HTERT RPE-1 (cell line): ENCODE data around the gene CCS.
"Not testable (repeated sequence)": the region's sequence is repeated elsewhere in the genome, so short reads cannot be mapped to it uniquely, and the experiment has no call there.

Experiments used
- in situ Hi-C: fragments of 300-500 bp; cut with MboI; formaldehyde crosslinking; loops from 4 replicates; pipeline ENCODE4 v1.14.3; 2020; ENCODE audit warnings: low sequenced_read_pairs

The CCS gene

GRCh38 chr11:66592457-66593302 lies at the start of gene CCS, which contains the start of gene CCDC87:
Gene CCS (plus strand): TSS chr11:66593185. CDS start chr11:66593262, 77 bp downstream.
Gene CCDC87 (minus strand): TSS chr11:66593063. CDS start chr11:66593015, 48 bp downstream.
- in situ Hi-C loops = no loop called here

GRCh38 chr11:66543263-66544107 lies 49.5 kb upstream of the CCS start:
- in situ Hi-C loops = no loop called here

- in situ Hi-C loops = not testable (repeated sequence)
Measured at GRCh38 chr11:66544952-66545351, 48.0 kb upstream of the CCS start.

- in situ Hi-C loops = no loop called here
Measured at GRCh38 chr11:66545701-66546367, 47.2 kb upstream of the CCS start, which contains the start of gene ZDHHC24. Gene ZDHHC24 (minus strand): TSS chr11:66546048. CDS start chr11:66546003, 45 bp downstream.

GRCh38 chr11:66546368-66546965 lies 46.5 kb upstream of the CCS start, which contains the start of gene ACTN3:
Gene ACTN3 (plus strand): TSS chr11:66546903. CDS start chr11:66546938, 35 bp downstream.
- in situ Hi-C loops = no loop called here

- in situ Hi-C loops = no loop called here
Measured at GRCh38 chr11:66546966-66547661, 45.9 kb upstream of the CCS start.

- in situ Hi-C loops = no loop called here
Measured at GRCh38 chr11:66547662-66548009, 45.3 kb upstream of the CCS start.

- in situ Hi-C loops = no loop called here
Measured at GRCh38 chr11:66548041-66548440, 44.9 kb upstream of the CCS start.

- in situ Hi-C loops = no loop called here
Measured at GRCh38 chr11:66548774-66549630, 44.0 kb upstream of the CCS start.

GRCh38 chr11:66549696-66550095 lies 43.3 kb upstream of the CCS start:
- in situ Hi-C loops = no loop called here

- in situ Hi-C loops = no loop called here
Measured at GRCh38 chr11:66550887-66551286, 42.1 kb upstream of the CCS start.

GRCh38 chr11:66554602-66555001 lies 38.4 kb upstream of the CCS start:
- in situ Hi-C loops = no loop called here

- in situ Hi-C loops = no loop called here
Measured at GRCh38 chr11:66555416-66555815, 37.6 kb upstream of the CCS start.

- in situ Hi-C loops = no loop called here
Measured at GRCh38 chr11:66556086-66556485, 36.9 kb upstream of the CCS start.

GRCh38 chr11:66557733-66558326 lies 35.2 kb upstream of the CCS start:
- in situ Hi-C loops = no loop called here

GRCh38 chr11:66559142-66559865 lies 33.7 kb upstream of the CCS start:
- in situ Hi-C loops = no loop called here

- in situ Hi-C loops = no loop called here
Measured at GRCh38 chr11:66559866-66560676, 32.9 kb upstream of the CCS start.
